Activated CD4-positive, alpha-beta T cell treated with anti-CD3 and anti-CD28 coated beads for 1 hour (primary cell): ENCODE data around the gene ACTN3.
"Not testable (repeated sequence)": the region's sequence is repeated elsewhere in the genome, so short reads cannot be mapped to it uniquely, and the experiment has no call there.

Source experiments
- DNase-seq: peaks from one replicate; pipeline ENCODE4 v3.0.0-alpha.2; 2020

ACTN3 gene

DNA sequence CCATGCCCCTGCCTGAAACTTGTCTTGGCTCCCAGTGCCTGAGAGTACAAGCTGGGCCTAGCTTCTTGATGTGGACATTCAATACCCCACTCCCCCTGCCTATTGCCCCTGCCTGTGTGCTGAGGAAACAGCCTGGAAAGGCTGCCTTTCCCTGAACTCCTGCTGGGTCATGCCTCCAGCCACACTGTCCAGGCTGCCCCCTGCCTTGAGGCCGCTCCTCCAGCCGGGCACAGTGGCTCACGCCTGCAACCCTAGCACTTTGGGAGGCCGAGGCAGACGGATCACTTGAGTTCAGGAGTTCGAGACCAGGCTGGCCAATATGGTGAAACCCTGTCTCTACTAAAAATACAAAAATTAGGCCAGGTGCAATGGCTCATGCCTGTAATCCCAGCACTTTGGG is 56.4 kb downstream of the ACTN3 start:
- no peak for DNase-seq

DNA sequence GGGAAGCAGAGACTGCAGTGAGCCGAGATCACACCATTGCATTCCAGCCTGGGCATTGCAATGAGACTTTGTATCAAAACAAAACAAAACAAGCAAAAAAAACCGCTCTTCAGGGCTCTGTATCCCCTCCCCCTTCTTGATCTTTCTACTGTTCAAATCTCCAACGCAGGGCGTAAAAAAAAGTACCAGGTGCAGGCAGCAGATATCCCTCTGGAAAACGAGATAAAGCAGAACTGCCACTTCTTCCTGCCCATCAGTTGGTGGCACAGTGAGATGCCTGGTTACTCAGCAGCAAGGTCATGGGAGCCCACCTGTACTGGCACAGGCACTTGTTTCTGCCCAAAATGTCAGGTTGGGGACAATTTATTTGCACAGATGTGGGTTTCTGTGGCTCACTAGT is 57.5 kb downstream of the ACTN3 start:
- DNase-seq: no peak

DNA sequence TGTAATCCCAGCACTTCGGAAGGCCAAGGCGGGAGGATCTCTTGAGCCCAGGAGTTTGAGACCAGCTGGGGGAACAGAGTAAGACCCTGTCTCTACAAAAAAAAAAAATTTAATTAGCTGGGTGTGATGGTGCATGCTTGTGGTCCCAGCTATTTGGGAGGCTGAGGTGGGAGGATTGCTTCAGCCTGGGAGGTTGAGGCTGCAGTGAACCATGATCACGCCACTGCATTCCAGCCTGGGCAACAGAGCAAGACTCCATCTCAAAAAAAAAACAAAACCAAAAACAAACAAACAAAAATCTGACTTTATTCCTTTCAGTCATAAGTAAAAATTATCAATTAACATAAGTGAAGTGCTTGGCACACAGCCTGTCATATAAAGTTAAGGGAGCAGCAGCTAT is 59.9 kb downstream of the ACTN3 start:
- not testable (repeated sequence) for DNase-seq

DNA sequence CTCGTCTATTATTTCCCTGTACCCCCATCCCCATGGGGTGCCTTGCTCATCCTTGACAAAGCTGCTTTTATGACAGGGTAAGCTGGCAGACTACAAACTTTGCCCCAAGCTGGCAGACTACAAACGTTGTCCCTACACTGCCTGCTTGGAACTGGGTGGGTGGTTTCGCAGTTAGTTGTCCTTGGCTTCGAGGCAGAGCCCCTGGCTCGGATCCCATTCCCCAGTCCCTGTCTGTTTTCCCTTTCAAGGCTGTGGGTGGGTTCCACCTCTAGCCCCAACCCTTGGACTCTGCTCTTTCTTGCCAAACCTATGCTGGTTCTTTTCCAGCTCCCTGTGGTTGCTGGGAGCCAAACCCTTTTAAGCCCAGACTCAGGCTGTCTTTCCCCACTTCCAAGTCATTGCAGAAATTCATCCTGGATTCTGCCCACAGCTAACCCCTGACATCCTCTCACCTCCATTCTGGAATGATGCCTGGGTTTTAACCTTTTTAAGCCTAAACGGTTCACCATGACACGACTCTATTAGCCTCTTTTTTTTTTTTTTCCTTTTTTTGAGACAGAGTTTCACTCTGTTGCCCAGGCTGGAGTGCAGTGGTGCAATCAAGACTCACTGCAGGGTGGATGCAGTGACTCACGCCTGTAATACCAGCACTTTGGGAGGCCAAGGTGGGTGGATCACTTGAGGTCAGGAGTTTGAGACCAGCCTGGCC is 60.6 kb downstream of the ACTN3 start:
- no peak for DNase-seq

DNA sequence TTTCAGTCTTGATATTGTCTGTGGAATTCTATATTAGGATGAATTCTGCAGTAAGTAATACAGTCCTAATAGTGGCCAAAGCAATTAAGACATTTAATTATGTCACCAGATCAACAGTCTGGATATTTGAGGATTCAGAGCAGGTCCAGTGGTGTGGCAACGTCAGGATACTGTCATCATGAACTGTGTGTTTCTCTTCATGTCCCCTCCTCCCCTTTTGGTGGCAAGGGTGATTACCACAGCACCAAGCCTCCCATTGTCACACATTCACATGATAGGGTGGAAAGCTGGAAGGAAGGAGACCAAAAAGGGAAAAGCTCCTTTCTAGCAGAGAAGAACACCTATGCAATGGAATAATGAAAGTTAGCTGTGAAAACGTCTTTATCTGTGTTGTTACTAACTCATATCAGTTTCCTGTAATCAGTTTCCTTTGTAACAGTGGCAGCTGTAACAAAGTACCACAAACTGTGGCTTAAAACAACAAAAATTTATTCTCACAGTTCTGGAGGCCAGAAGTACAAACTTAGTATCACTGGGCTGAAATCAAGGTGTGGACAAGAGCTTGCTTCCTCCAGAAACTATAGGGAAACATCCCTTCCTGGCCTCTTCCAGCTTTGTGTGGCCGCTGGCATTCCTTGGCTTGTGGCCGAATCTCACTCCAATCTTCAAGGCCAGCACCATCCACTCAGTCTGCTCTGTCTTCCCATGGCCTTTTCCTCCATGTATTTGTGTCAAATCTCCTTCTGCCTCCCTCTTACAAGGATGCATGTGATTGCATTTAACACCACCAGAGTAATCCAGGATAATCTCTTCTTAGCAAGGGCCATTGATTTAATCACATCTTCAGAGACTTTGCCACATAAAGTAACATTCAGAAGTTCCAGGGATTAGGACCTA is 63.3 kb downstream of the ACTN3 start:
- no peak for DNase-seq

DNA sequence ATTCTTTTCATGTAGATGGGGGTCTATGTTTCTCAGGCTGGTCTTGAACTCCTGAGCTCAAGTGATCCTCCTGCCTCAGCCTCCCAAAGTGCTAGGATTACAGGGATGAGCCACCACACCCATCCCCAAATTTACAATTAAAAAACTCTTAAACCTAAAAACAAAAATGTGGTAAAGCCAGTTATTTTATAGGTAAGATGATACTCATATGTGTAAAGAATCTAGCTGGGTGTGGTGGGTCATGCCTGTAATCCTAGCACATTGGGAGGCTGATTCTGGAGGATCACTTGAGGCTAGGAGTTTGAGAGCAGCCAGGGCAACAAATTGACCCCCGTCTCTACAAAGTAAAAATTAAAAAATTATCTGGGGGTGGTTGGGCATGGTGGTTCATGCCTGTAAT is 65.8 kb downstream of the ACTN3 start:
- no peak for DNase-seq
